K562 (cell line): ENCODE measurements around the gene WASF2. TPM values are rescaled to one million over a fixed set of nuclear protein-coding genes. Genes with fewer than 3 reads are reported as not detected.

Source experiments
- ATF1 ChIP-seq, 2 experiments: fragments of 450-650 bp in 1 of 2; IDR thresholded peaks; 2 replicates each; pipeline ENCODE4 v1.6.1; 2016; ENCODE audit warnings: missing compliant biosample characterization in 1 of 2, missing genetic modification characterization in 1 of 2
- FOXM1 ChIP-seq, 2 experiments: fragments of 450-650 bp in 1 of 2; sonication (generic) in 1 of 2; formaldehyde crosslinking in 1 of 2; IDR thresholded peaks; 2 replicates each; pipeline versions ENCODE4 v1.6.1 to v1.9.0; 2017 to 2022; ENCODE audit warnings: low read depth in 2 of 2, mild to moderate bottlenecking in 2 of 2, missing genetic modification reagents in 1 of 2, moderate library complexity in 1 of 2
- MYC ChIP-seq, 2 experiments: fragments of 250-450 bp in 1 of 2; sonication (Bioruptor Pico) in 1 of 2; IDR thresholded peaks; 2 replicates each; pipeline versions ENCODE4 v1.5.1 to v1.6.1; 2012 to 2021; ENCODE audit warnings: low read depth in 2 of 2, borderline replicate concordance in 1 of 2, improper control_type of control experiment in 1 of 2, low read length in 1 of 2, mild to moderate bottlenecking in 1 of 2, moderate library complexity in 1 of 2
- PPARD ChIP-seq: fragments of 250-450 bp; sonication (Bioruptor Pico); IDR thresholded peaks from 2 replicates; pipeline ENCODE4 v1.8.0; 2022; ENCODE audit warnings: inconsistent platforms, mild to moderate bottlenecking, moderate library complexity
- RBM15 ChIP-seq: fragments of 200-400 bp; formaldehyde crosslinking; IDR thresholded peaks from 2 replicates; pipeline ENCODE4 v1.6.1; 2018; ENCODE audit warnings: mild to moderate bottlenecking, low read length, moderate library complexity; ENCODE audit not compliant: insufficient read depth
- ZNF239 ChIP-seq: fragments of 250-450 bp; sonication (Bioruptor Pico); IDR thresholded peaks from 2 replicates; pipeline ENCODE4 v1.4.0; 2020; ENCODE audit warnings: mild to moderate bottlenecking
- polyA plus RNA-seq, 8 experiments: library from polyadenylated mRNA; depleted of rRNA in 4 of 8; stranded (reverse) in 5 of 8; unstranded in 3 of 8; fragments of >200 nt; fragmentation: Nextera tagmentation in 2 of 8; fragmentation: Illumina TruSeq in 1 of 8; extraction: Ambion mirVana in 2 of 8; extraction: Trizol in 1 of 8; gene quantifications; 2 replicates each; pipeline versions ENCODE4 v1.2.1 to v1.2.3, GENCODE V29; 2011 to 2014; ENCODE audit warnings: inconsistent platforms in 1 of 8, missing spikeins in 1 of 8
- total RNA-seq, 7 experiments: library from RNA; depleted of rRNA in 6 of 7; stranded (reverse); fragments of >200 nt in 6 of 7; fragmentation: Illumina TruSeq in 2 of 7; extraction: Trizol in 2 of 7; gene quantifications; 2 replicates each; pipeline versions ENCODE4 v1.2.1 to v1.2.3, GENCODE V29; 2011 to 2021; ENCODE audit warnings: low replicate concordance in 1 of 7
- TF ChIP-seq, protein P1 (sequence below): fragments of 450-650 bp; IDR thresholded peaks from 2 replicates; pipeline ENCODE4 v1.6.1; 2016; ENCODE audit warnings: mild to moderate bottlenecking, moderate library complexity
- TF ChIP-seq, protein P2 (sequence below): fragments of 450-650 bp; formaldehyde crosslinking; IDR thresholded peaks from 2 replicates; pipeline ENCODE4 v1.4.0; 2020; ENCODE audit warnings: mild to moderate bottlenecking, moderate library complexity
- TF ChIP-seq, protein P3 (sequence below), 2 experiments: fragments of 450-650 bp; conservative IDR thresholded peaks; 2 replicates each; pipeline ENCODE4 v1.6.1; 2017; ENCODE audit warnings: mild to moderate bottlenecking in 2 of 2, moderate library complexity in 2 of 2

The WASF2 gene
- total and polyA plus RNA-seq, 9 of the 15 experiments (the other 6 are each of a cell fraction or from before 2014, with no cell fraction given) = 8.2 to 163 (median 31.2) TPM

GRCh38 chr1:27522432-27523336 is 32.7 kb upstream of the WASF2 start (continued):
- TF ChIP-seq, protein P1, sequence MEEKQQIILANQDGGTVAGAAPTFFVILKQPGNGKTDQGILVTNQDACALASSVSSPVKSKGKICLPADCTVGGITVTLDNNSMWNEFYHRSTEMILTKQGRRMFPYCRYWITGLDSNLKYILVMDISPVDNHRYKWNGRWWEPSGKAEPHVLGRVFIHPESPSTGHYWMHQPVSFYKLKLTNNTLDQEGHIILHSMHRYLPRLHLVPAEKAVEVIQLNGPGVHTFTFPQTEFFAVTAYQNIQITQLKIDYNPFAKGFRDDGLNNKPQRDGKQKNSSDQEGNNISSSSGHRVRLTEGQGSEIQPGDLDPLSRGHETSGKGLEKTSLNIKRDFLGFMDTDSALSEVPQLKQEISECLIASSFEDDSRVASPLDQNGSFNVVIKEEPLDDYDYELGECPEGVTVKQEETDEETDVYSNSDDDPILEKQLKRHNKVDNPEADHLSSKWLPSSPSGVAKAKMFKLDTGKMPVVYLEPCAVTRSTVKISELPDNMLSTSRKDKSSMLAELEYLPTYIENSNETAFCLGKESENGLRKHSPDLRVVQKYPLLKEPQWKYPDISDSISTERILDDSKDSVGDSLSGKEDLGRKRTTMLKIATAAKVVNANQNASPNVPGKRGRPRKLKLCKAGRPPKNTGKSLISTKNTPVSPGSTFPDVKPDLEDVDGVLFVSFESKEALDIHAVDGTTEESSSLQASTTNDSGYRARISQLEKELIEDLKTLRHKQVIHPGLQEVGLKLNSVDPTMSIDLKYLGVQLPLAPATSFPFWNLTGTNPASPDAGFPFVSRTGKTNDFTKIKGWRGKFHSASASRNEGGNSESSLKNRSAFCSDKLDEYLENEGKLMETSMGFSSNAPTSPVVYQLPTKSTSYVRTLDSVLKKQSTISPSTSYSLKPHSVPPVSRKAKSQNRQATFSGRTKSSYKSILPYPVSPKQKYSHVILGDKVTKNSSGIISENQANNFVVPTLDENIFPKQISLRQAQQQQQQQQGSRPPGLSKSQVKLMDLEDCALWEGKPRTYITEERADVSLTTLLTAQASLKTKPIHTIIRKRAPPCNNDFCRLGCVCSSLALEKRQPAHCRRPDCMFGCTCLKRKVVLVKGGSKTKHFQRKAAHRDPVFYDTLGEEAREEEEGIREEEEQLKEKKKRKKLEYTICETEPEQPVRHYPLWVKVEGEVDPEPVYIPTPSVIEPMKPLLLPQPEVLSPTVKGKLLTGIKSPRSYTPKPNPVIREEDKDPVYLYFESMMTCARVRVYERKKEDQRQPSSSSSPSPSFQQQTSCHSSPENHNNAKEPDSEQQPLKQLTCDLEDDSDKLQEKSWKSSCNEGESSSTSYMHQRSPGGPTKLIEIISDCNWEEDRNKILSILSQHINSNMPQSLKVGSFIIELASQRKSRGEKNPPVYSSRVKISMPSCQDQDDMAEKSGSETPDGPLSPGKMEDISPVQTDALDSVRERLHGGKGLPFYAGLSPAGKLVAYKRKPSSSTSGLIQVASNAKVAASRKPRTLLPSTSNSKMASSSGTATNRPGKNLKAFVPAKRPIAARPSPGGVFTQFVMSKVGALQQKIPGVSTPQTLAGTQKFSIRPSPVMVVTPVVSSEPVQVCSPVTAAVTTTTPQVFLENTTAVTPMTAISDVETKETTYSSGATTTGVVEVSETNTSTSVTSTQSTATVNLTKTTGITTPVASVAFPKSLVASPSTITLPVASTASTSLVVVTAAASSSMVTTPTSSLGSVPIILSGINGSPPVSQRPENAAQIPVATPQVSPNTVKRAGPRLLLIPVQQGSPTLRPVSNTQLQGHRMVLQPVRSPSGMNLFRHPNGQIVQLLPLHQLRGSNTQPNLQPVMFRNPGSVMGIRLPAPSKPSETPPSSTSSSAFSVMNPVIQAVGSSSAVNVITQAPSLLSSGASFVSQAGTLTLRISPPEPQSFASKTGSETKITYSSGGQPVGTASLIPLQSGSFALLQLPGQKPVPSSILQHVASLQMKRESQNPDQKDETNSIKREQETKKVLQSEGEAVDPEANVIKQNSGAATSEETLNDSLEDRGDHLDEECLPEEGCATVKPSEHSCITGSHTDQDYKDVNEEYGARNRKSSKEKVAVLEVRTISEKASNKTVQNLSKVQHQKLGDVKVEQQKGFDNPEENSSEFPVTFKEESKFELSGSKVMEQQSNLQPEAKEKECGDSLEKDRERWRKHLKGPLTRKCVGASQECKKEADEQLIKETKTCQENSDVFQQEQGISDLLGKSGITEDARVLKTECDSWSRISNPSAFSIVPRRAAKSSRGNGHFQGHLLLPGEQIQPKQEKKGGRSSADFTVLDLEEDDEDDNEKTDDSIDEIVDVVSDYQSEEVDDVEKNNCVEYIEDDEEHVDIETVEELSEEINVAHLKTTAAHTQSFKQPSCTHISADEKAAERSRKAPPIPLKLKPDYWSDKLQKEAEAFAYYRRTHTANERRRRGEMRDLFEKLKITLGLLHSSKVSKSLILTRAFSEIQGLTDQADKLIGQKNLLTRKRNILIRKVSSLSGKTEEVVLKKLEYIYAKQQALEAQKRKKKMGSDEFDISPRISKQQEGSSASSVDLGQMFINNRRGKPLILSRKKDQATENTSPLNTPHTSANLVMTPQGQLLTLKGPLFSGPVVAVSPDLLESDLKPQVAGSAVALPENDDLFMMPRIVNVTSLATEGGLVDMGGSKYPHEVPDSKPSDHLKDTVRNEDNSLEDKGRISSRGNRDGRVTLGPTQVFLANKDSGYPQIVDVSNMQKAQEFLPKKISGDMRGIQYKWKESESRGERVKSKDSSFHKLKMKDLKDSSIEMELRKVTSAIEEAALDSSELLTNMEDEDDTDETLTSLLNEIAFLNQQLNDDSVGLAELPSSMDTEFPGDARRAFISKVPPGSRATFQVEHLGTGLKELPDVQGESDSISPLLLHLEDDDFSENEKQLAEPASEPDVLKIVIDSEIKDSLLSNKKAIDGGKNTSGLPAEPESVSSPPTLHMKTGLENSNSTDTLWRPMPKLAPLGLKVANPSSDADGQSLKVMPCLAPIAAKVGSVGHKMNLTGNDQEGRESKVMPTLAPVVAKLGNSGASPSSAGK = no peak
- TF ChIP-seq FOXM1 (IDR thresholded peaks at IDR 0.05; ENCODE audit: low read depth) (no peak), FOXM1 (CRISPR knock-in tag; IDR thresholded peaks at IDR 0.05; ENCODE audit: low read depth) (no peak), ZNF239 (no peak), RBM15 (no peak), MYC (IDR thresholded peaks at IDR 0.05; ENCODE audit: low read depth, low read length) (peak; percentile 74; the same call in 1 of the 2 replicates), MYC (CRISPR knock-in tag; IDR thresholded peaks at IDR 0.05; ENCODE audit: borderline replicate concordance, low read depth) (no peak), PPARD (CRISPR knock-in tag) (no peak), ATF1 (CRISPR knock-in tag; IDR thresholded peaks at IDR 0.05) (no peak), ATF1 (tag; IDR thresholded peaks at IDR 0.05) (peak; percentile 22; the same call in 1 of the 2 replicates)
- TF ChIP-seq, protein P2, sequence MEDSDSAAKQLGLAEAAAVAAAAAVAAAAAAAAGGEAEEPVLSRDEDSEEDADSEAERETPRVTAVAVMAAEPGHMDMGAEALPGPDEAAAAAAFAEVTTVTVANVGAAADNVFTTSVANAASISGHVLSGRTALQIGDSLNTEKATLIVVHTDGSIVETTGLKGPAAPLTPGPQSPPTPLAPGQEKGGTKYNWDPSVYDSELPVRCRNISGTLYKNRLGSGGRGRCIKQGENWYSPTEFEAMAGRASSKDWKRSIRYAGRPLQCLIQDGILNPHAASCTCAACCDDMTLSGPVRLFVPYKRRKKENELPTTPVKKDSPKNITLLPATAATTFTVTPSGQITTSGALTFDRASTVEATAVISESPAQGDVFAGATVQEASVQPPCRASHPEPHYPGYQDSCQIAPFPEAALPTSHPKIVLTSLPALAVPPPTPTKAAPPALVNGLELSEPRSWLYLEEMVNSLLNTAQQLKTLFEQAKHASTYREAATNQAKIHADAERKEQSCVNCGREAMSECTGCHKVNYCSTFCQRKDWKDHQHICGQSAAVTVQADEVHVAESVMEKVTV = peak; percentile 24; the same call in 1 of the 2 replicates
- TF ChIP-seq, protein P3, sequence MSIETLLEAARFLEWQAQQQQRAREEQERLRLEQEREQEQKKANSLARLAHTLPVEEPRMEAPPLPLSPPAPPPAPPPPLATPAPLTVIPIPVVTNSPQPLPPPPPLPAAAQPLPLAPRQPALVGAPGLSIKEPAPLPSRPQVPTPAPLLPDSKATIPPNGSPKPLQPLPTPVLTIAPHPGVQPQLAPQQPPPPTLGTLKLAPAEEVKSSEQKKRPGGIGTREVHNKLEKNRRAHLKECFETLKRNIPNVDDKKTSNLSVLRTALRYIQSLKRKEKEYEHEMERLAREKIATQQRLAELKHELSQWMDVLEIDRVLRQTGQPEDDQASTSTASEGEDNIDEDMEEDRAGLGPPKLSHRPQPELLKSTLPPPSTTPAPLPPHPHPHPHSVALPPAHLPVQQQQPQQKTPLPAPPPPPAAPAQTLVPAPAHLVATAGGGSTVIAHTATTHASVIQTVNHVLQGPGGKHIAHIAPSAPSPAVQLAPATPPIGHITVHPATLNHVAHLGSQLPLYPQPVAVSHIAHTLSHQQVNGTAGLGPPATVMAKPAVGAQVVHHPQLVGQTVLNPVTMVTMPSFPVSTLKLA (conservative IDR thresholded peaks at IDR 0.05) = peak; percentile 62 to 67
